LoVo (cell line): ENCODE results near the gene RIC1.
"Not testable (repeated sequence)": the region's sequence is repeated elsewhere in the genome, so short reads cannot be mapped to it uniquely, and the experiment has no call there.

ENCODE experiments used
- DNase-seq: peaks from one replicate; pipeline ENCODE4 v3.0.0-alpha.2; 2016; ENCODE audit warnings: low spot score

RIC1 gene

DNA sequence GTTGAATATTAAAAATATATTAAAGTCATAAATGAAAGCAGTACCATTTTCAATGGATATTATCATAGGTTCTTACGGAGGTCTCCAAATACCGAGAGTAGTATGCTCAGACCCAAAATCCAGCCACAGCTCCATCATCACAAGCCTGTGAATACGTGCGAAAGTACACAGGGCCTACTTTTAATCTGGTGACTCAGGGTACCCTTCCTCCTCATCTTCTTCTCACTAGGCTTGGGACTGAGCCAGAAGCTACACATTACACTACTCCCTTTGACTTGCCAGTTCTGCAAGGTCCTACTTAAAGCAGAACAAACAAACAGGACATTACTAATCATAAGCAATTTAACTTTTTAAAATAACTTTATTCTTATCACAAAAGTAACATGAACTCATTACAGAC, 7.6 kb upstream of the RIC1 start:
- peak; percentile 13 for DNase-seq

DNA sequence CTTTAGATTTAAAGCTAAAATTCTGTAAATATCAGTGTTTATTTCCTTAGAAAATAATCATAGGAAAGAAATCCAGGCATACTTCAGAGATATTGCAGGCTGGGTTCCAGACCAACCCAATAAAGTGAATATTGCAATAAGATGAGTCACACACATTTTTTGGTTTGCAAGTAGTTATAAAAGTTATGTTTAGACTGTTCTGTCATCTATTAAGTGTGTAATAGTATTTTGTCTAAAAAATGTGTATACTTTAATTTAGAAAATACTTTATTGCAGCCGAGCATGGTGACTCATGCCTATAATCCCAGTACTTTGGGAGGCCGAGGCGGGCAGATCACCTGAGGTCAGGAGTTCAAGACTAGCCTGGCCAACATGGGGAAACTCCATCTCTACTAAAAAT, 6.9 kb upstream of the RIC1 start:
- DNase-seq: peak; percentile 60

DNA sequence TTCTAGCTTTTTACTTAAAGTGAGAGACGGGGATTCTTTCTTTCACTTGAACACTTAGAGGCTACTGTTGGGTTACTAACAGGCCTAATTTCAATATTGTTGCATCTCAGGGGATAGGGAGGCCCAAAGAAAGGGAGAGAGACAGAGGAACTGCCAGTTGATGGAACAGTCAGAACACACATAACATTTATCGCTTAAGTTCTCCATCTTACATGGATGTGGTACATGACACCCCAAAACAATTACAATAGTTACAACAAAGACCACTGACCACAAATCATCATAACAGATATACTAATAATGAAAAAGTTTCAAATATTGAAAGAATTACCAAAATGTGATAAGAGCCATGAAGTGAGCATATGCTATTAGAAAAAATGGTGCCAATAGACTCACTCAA, 4.3 kb upstream of the RIC1 start:
- no peak for DNase-seq

DNA sequence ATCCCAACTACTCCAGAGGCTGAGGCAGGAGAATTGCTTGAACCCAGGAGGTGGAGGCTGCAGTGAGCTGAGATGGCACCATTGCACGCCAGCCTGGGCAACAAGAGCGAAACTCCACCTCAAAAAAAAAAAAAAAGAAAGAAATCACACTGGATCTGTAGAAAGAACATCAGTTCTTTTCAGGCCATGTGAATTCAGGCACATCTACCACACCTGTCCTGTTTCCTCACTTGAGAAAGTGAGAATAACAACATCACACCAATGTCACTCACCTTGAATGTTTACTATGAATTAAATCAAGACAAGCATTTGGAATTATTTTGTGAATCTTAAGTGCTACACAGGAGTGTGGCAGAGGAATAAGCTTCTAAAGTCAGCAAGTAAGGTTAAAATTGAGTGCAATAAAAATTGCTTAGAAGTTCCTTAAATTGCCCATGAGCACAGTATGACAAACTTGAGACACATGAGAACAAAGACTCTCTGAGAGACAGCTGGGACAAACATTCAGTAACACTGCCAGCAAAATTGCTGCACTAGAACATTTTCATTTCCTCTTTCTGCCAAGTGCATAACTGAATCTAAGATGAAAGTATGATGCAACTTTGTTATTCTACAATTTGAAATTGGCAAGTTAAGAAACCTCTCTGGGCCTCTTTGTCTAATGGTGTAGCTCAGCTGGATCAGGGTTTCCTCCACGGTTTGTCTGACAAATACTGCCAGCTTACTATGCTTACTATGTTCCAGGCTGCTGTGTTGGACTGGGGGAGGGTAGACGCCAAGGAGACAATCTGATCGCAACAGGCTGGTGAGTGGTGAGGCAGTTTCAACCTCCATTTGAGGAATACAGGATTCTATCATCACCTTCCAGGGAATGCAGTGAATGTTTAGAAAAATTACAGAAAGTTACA, 1.9 kb upstream of the RIC1 start:
- DNase-seq: no peak

DNA sequence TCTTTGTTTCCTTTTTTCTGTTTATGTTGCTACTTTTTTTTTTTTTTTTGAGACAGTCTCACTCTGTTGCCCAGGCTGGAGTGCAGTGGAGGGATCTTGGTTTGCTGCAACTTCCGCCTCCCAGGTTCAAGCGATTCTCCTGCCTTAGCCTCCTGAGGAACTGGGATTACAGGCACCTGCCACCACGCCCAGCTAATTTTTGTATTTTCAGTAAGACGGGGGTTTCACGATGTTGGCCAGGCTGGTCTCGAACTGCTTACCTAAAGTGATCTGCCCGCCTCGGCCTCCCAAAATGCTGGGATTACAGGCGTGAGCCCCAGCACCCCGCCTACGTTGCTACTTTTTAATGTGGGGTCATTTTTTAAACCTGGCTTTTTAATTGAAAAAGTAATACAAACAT, 1.2 kb upstream of the RIC1 start:
- not testable (repeated sequence) for DNase-seq

DNA sequence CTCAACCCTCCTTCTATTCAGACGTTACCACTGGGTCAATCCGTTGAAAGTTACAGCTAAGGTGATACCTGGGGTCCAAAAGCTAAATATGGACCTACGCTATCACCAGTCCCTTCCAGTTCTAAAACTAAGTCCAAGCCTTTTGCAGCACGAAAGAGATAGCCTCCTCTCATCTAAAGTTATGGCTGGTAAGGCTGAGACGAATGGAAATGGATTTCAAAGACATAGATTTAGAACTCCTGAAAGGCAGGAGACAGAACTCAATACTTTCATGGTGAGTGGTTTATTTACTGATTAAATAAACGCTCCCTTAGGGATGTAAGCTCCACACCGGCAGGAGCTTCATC, 751 bp upstream of the RIC1 start:
- DNase-seq: no peak

DNA sequence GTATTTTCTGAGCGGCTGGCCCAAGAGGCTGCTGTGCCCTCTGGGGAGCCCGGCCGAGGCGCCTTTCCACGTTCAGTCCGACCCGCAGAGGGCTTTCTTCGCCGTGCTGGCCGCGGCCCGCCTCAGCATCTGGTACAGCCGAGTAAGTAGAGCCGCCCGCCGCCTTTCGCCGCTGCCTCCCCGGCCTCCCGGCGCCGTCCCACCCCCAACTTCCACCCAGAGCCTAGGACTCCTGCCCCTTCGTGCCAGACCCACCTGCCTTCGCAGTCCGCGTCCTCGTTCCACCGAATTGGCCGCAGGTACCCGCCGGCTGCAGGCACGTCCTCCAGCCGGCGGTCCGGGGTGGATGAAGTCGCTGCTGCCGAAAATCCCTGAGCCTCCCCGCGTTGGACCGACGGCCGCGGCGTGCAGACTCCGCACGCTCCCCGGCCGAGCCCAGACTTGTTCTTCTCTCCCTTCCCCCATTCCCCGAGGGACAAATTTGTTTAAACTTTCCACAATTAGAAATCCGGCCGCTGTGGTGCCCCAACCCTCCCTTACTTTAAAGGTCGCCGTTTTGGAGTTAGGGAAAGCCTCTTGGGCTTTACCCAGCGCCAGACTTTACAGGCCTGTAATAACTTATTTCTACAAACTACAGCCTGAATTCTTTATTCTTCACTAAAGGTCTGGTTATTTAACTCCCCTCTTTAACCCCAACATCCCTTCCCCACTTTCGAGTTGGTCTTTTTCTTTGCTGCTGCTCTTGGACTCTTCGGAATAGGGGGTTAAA, 589 bp downstream of the RIC1 start:
- no peak for DNase-seq

DNA sequence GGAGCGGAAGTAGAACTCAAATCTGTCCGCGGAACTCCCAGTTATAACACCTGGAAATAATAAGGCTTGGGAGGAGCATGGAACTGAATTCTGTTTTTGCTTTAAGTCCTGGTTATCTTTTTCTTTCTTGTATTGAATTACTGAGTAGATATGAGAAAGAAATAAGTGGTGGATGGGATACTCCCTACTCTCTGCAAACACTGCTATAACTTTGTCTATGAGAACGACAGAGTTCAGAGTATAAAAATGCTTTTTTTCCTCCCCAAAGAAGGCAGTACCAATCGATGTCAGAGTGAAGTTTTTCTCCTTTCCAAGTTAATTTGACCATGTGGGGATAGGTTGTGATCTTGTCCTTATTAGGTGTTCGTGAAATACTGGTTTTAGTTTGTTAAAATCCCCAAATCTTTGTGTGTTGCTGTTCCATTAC, 1.2 kb downstream of the RIC1 start:
- DNase-seq: peak; percentile 18

DNA sequence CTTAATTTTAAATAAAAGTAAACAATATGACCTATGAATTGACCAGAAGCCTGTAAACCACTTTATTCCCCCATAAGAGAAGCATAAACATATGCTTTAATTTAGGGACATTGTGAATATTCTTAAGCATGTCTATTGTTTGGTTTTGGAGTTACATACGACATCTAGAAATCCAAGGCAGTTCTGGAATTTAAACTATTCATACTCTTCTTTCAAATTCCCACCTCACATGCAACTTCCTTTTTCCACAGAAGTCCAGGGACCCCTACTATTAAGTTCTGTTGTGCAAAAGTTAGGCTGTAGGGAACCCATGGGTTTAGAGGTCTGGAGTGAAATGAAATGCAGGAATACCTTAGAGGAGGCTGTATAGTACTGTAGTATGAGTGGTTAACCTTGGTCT, 2.1 kb downstream of the RIC1 start:
- no peak for DNase-seq

DNA sequence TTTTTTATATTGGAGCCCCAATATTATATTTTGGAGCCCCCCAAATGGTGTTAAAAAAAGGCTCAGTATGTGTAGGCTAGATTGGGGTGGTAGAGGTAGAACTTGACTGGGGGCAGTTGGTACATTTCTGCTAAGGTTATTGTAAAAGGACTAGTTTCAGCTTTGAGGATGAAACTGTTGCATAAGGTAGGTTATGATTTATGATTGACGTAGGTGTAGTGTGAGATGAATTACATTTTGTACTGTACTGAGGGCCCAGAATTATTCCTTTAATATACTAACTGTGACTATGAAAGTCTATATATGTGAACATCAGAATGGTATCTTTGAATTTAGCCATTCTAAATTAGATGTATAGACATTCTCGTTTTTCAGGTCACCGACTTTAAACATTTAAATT, 3.6 kb downstream of the RIC1 start:
- no peak for DNase-seq

DNA sequence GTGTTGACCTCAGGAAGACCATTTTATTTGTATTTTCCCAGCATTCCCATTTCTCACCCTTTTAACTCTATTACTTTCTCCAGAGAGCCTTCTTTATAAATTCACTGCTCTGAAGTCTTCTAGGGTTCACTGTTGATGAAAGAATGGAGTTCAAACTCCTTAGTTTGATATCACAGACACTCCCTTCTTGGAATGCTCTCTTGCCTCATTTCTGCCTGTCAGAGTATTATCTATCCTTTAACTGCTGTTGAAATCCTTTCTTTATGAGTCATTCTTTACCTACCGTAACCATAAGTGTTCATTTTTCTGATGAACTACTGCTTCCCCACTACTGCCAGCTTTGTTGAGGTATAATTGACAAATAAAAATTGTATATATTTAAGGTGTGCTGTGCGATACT, 4.3 kb downstream of the RIC1 start:
- peak; percentile 77 for DNase-seq

DNA sequence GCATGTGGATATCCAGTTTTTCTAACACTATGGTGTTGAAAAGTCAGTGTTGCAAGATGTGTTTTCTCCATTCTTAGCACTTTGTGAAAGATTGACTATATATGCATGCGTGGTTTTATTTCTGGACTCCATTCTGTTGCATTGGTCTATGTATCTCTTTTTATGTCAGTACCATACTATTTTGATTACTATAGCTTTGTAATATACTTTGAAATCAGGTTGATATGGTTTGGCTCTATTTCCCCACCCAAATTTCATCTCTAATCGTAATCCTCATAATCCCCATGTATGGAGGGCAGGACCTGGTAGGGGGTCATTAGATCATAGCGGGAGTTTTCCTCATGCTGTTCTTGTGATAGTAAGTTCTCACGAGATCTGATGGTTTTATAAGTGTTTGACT, 6.5 kb downstream of the RIC1 start:
- DNase-seq: no peak

DNA sequence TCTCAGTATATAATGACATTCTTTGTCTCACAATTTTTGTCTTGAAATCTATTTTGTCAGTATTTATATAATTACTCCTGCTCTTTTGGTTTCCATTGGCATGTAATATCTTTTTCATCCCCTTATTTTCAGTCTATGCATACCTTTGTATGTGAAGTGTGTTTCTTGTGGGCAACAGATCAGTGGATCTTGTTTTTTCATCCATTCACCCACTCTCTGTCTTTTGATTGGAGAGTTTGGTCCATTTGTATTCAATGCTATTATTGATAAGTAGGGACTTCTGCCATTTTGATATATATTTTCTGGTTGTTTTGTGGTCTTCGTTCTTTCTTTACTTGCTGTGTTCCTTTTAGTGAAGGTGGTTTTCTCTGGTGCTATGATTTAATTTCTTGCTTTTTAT, 10.9 kb downstream of the RIC1 start:
- no peak for DNase-seq

DNA sequence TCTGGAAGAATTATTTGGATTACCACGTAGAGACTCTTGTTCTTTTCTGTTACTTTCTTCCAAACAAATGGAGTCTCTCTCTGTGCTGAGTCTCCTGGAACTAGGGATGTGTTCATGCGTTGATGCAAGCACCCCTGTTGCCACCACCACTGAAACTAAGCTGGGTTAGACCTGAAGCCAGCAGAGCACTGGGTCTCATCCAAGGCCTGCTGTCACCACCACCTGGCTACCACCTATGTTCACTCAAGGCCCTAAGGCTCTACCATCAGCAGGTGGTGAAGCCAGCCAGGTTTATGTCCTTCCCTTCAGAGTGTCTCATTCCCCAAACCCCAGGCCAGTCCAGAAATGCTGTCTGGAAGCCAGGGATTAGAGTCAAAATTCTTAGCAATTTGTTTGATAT, 13.3 kb downstream of the RIC1 start:
- DNase-seq: no peak

DNA sequence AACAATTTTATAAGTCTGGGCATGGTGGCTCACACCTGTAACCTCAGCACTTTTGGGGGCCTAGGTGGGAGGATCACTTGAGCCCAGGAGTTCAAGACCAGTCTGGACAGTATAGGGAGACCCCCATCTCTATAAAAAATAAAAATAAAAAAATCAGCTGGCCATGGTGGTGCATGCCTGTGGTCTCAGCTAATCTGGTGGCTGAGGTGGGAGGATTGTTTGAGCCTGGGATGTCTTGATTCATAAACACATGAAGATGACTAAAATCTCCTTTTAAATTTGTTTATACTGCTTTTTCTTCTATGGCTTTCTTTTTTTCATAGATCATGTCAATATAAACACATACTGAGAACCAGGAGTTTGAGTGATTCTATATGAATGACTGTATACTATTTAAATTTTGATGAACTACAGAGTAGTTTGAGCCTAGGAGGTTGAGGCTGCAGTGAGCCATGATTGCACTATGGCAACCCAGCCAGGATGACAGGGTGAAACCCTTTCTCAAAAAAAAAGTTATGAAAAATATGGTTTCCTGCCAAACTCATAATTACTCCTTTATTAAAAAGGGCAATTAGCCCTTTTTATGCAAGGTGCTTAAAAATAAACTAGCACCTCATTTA, 14.2 kb downstream of the RIC1 start:
- DNase-seq: no peak

DNA sequence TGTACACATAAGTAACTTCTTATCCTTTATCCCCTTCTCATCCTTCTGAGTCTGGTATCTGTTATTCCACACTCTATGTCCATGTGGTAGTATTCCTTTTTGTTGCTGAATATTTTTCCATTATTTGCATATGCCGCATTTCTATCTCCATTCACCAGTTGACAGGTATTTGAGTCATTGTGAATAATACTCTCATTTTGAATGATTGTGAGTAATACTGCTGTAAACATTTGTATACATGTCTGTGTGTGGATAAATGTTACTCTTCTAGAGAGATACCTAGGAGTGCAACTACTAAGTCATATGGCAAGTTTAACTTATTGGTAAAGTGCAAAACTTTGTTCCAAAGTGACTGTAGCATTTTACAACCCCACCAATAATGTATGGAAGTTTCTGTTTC, 15.6 kb downstream of the RIC1 start:
- no peak for DNase-seq

DNA sequence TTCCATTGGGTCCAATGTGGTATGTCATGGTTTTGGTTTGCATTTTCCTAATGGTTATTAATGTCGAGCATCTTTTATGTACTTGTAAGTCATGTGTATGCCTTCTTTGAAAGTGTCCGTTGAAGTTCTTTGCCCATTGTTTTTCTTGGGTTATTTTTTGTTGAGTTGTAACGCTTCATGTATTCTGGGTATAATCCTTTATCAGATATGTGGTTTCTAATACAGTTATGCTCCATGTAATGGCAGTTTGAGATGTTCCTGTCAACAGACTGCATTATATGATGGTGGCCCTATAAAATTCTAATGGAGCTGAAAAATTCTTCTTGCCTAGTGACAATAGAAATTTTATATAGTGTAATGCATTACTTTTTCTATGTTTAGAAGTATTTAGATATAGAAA, 17.2 kb downstream of the RIC1 start:
- DNase-seq: no peak

DNA sequence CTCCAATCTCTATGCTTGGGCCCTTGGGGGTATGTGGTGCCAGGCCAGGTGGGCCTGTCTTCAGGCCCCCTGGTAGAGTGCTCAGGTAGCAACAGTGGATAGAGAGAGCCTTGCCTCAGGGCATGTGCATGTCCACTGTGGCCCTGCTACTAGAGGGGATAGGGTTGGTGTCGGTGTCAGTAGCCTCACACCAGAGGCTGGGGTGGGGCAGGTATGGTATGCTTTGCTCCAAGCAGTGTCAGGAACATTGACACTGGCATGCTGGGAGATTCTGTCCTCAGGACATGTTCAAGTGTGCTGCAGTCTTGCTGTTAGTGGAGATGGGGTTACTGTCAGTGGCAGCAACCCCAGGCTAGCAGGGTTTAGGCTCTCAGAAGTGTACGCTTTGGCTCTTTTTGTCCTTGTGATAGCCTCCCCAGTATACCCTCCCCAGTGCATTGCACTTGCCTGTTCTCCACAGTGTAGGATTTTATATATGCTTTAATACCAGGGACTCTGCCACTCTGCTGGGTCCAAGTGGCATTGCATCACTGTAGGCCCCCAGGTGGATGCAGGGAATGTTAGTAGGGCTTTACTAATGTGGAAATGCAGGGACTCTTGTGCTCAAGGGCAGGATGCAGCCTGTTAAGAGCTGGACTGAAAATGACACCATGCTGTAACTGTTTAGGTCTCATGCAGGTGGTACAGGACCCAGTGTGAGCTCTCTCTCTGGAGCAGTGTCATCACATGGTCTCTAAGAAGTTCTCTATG, 21.6 kb downstream of the RIC1 start:
- no peak for DNase-seq

DNA sequence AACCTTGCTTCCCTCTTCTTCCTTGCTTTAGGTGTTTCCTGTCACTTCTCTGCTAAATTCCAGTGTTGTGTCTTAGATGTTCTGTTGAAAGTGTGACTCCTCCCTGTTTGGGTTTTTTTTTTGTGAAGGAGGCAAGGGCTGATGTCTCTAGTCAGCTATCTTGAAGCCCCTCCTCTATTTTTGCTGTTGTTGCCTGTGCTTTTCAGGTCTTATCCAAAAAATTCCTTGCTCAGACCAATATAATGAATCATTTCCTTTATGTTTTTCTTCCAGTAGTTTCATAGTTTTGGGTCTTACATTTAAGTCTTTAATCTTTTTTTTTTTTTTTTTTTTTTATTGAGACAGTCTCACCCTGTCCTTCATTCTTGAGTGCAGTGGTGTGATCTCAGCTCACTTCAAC, 22.3 kb downstream of the RIC1 start:
- no peak for DNase-seq

DNA sequence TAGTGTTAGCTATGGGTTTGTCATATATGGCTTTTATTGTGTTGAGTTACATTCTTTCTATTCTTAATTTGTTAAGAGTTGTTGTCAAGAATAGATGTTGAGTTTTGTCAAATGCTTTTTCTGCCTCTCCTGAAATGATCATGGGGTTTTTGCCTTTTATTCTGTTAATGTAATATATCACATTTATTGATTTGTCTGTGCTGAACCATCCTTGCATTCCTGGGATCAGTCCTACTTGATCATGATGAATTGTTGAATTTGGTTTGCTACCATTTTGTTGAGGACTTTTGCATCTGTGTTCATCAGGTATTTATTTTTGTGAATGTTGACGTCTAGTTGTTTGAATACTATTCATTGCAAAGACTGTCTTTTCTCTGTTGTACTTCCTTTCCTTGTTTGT, 23.9 kb downstream of the RIC1 start:
- DNase-seq: no peak

DNA sequence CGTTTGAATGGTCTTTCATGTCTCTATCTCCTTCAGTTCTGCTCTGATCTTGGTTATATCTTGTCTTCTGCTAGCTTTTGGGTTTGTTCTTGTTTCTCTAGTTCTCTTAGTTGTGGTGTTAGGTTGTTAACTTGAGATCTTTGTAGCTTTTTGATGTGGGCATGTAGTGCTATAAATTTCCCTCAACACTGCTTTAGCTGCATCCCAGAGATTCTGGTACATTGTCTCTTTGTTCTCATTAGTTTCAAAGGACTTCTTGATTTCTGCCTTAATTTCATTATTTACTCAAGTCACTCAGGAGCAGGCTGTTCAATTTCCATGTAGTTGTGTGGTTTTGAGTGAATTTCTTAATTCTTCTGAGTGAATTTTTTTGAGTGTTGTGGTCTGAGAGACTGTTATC, 33.9 kb downstream of the RIC1 start:
- DNase-seq: not testable (repeated sequence)

DNA sequence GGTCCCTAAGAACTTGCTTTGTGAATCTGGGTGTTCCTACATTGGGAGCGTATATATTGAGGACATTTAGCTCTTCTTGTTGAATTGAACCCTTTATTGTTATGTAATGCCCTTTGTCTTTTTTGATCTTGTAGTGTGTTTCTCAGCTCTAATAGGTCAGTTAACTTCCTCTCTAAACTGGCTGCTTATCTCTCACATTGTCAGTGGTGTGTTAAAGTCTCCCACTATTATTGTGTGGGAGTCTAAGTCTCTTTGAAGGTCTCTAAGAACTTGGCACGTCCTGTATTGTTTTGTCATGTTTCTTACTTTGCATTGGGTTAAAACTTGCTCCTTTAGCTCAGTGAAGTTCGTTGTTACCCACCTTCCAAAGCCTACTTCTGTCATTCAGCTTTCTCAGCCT, 36.2 kb downstream of the RIC1 start:
- no peak for DNase-seq
